GM19468 (cell line): ENCODE measurements around the gene ZNF777.
"Not testable (repeated sequence)": the region's sequence is repeated elsewhere in the genome, so short reads cannot be mapped to it uniquely, and the experiment has no call there.

ENCODE experiments used
- ATAC-seq: cut with Tn5 transposase; IDR thresholded peaks from one replicate; pipeline ENCODE4 v1.9.1; 2021; ENCODE audit warnings: mild to moderate bottlenecking, moderate library complexity, moderate number of reproducible peaks; ENCODE audit not compliant: unreplicated experiment; ENCODE audit errors: extremely low read depth

The ZNF777 gene

DNA sequence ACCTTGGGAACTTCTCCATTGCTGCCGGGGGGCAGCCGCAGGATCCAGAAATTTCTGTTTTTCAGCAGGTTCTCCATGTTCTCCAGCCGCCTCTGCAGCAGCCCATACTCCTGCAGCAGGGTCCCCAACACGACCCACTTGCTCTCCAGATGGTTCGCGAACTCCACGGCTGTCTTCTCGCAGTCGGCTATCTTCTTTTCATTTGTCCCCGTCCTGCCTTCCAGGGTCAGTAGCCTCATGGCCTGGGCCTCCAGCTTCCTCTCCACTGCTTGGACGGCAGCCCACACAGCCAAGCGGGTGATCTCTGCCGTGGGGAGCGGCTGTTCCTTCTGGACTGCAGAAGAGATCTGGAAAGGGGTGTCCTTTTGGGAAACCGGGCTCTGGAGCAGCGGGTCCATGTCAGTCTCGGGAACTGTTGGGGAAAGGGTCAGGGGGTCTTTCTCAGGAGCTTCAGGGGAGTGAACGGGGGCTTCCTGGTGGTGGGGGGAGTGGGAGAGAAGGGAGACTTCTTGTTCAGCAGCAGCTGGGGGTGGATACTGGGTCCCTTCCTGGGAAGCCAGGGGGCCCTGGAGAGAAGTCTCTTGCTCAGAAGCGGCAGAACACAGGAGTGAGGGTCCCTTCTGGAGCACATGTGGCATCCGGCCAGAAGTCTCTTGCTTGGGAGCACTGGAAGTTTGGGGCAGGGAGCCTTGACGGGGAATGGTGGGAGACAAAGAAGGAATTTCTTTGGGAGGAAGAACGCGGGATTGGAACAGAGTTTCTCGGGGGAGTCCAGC, 5.5 kb downstream of the ZNF777 start:
- no peak for ATAC-seq

DNA sequence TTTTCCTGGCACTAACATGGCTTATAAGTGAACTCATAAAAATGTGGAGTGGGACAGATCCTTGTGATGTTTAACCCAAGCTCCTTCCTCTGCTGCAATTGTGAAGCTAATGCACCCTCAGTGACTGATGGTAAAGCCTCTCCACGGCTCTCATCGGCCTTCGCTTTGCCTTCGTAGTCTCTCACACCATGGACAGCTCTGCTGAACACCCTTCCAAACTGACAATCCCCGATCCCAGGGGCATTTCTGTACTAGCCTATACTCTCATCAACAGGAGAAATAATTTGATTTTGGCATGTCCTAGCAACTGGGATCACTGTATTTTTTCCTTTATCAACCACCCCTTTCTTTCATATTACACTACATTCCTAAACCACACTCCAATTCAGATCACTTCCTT, 6.1 kb downstream of the ZNF777 start:
- no peak for ATAC-seq

DNA sequence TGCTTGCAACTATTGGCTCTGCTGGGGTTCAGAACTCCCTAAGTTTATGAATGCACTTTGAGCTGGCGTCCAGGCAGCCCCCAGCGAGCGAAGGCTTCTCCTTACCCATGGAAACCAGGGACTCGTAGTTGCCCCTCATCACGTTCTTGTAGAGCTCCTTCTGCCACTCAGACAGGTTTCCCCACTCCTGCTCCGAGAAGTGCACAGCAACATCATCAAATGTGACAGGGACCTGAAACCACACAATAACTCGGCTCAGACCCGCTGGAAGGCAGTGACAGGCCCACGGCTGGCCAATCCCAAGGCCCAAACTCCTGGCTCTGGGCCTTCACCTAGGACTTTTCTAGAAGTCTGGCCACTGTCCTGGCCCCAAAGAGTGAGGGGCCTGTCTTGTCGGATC, 6.9 kb downstream of the ZNF777 start:
- no peak for ATAC-seq

DNA sequence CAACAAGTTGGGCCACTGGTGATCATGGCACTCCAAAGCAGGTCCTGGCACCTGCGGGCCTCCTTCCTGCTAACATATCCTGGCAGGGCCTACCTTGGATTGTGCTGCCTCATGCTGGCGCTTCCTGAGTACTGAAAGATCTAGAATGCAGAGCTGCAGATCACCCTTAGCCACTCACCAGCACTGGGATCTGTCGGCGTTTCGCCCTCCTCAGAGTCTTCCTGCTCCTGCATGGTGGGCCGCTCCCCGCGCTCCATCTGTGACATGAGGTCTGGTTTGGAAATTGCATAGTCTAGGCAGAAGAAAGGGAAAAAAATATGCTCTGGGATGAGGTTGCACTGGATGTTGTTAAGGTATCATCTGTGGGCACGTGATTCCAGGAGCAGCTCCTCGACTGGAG, 10.0 kb downstream of the ZNF777 start:
- no peak for ATAC-seq

DNA sequence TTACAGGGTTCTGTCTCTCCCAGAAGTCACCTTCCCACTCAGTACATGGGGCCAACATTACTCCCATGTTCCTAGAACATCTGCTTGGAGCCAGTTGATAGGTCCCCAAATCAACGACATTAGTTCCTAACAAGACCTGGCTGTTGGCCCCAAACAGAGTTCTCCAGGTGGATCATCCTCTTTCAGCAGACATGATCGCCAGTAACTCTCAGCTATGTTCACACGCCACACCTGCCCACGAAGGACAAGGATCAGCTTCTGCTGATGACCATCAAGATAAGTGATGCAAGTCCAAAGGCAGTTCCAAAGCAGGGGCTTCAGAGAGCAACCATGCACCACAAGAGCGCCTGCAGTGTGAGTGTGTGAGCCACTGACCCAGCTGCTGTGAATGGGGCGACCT, 11.0 kb downstream of the ZNF777 start:
- ATAC-seq = no peak

DNA sequence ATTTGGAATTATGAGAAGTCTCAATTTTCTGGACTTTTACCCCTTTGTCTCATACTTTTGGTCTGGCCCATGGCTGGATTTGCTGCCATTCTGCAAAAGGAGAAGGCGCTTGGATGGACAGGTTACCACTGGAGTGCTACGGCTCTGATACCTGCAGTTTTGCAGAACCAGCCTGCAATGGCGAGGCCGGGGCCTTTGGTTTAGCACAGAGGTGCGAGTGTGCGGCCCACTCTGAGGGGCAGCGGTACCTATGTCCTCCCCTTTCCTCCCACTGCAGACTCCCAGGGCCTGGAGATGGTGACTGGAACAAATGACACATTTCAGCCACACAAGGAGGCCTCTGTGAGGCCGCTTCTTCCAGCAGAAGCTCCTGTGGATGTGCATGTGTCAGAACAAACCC, 11.9 kb downstream of the ZNF777 start:
- ATAC-seq = no peak

DNA sequence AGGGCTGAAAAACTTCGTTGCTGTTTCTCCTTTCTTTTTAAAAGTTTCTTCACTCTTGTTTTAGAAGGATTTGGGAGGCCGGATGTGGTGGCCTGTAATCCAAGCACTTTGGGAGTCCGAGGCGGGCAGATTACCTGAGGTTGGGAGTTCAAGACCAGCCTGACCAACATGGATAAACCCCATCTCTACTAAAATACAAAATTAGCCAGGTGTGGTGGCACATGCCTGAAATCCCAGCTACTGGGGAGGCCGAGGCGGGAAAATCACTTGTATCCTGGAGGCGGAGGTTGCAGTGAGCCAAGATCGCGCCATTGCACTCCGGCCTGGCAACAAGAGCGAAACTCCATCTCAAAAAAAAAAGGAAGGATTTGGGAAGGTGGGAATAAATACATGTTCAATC, 14.8 kb downstream of the ZNF777 start:
- ATAC-seq = not testable (repeated sequence)

DNA sequence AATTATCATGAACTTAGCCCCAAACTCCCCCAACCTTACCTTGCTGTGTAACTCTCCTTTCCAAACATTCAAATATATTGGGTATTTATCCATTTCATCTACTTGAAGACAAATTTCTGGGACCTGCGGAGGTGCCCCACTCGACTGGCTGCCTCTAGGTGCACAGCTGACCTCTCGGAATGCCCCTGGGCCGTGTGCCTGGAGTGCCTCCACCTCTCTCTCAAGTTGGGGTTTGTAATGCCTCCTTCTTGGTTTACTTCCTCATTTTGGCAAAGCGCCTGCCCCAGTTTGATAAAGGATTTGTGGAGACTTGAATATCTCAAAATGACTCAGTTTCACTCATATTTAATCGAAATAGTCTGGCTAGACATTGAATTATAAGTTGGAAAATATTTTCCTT, 16.6 kb downstream of the ZNF777 start:
- ATAC-seq = no peak

DNA sequence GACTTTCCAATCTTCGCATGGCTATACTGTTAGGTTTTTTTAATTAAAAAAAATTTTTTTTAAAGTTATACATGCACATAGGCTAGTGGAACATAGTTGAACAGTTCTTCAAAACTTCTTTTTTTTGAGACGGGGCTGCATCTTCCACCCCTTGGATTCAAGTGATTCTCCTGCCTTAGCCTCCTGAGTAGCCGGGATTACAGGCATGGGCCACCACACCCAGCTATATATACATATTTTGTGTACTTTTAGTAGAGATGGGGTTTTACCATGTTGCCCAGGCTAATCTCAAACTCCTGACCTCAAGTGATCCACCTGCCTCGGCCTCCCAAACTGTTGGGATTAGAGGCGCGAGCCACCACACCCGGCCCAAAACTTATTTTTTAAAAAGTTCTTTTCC, 17.3 kb downstream of the ZNF777 start:
- no peak for ATAC-seq

DNA sequence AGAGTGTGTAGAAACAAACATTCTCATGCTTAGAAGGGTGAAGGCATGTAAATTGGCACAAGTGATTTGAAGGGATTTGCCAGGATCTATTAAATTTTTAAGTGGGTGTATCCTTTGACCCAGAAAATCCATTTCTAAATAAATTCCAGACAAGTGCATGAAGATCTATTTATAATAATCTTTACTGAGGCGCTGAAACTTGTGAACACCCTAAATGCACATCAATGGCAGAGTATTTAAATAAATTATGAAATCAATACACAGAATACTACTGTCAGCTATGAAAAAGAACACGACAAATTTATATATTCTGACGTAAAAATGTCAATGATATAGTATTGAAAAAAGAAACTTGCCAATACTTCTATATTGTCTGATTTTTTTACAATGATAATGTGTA, 17.9 kb downstream of the ZNF777 start:
- no peak for ATAC-seq

DNA sequence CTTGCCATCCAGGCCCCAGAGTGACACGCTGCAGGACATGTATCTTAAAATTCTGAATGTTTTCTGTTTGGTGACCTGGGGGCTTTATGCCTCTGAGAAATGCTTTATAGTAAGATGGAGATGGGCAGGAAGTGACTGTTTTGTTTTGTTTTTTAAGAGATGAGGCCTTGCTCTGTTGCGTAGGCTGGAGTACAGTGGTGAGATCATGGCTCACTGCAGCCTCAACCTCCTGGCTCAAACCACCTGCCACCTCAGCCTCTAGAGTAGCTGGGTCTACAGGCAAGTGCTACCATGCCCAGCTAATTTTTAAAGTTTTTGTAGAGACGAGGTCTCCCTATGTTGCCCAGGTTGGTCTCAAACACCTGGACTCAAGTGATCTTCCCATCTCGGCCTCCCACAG, 20.6 kb downstream of the ZNF777 start:
- no peak for ATAC-seq

DNA sequence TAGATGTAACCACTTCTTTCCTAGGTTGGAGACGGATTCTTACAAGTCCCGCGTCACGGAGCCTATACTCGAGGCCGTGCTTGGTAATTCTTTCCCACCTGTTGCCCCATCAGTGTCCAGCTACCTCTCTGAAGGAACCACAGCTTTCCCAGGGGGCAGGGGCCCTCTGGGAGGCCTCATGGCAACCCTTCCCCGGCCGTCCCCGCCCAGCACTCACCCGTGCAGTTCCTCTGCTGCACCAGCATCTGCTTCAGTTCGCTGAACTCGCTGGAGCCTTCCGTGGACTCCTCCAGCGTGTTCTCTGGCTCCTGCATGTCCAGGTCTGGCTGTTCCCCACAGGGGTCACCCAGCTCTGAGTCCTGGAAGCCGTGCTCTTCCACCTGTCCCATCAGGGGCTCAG, 24.5 kb downstream of the ZNF777 start:
- no peak for ATAC-seq

DNA sequence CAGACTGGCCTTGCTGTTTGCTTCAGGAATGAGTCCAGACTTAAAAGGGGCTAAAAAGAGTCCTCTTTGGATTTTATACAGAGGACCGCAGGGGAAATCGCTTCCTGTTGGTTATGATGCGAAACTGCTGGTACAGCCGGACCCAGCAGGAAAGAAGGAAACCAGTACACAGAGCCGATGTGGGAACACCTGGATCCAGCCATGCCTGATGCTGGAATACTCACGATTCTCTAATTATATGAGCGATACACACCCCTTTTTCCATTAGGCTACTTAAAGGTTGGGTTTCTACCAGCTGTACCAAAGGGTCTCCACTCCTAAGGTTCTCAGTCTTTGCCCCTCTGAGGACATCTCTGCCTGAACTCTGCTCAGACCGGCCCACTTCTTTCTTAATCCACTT, 27.7 kb downstream of the ZNF777 start:
- ATAC-seq = no peak

DNA sequence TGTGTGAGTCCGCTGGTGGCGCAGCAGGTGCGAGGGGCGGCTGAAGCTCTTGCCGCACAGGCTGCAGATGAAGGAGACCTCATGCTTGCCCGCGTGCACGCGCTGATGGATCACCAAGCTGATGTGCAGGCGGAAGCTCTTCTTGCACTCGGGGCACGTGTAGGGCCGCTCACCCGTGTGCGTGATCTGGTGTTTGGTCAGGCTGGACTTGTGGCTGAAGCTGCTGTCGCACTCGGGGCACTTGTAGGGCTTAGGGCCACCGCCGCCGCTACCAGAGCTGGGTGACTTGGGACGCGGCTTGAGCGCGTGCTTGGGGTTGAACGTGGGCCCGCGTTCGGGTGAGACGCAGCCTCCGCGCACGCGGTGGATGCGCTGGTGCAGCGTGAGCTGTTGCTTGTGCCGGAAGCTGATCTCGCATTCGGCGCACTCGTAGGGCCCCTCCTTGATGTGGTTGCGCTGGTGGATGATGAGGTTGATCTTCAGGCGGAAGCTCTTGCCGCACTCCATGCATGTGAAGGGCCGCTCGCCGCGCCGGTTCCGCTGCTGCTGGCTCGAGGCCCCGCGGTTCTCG, 28.7 kb downstream of the ZNF777 start:
- no peak for ATAC-seq

DNA sequence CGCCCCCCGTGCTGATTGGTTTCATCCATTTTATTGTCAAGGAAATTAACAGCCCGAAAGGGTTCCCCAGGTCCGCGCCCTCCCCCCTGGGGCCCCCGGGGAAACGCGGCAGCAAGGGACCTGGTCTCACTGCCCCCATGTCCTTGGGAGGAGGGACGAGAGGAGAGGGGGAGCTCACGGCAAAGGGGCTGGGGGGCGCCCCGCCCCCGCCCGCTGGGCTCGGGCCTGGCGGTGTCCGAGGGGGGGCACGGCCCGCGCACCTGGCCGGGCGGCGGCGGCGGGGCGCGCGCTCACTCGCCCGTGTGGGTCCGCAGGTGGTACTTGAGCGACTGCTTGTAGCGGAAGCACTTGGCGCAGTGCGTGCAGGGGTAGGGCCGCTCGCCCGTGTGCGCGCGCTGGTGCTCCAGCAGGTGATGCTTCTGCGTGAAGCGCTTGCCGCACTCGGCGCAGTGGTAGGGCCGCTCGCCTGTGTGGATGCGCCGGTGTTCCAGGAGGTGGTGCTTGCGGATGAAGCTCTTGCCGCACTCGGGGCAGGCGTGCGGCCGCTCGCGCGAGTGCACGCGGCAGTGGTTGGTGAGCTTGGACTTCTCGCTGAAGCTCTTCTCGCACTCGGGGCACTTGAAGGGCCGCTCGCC, 29.3 kb downstream of the ZNF777 start:
- ATAC-seq = no peak

DNA sequence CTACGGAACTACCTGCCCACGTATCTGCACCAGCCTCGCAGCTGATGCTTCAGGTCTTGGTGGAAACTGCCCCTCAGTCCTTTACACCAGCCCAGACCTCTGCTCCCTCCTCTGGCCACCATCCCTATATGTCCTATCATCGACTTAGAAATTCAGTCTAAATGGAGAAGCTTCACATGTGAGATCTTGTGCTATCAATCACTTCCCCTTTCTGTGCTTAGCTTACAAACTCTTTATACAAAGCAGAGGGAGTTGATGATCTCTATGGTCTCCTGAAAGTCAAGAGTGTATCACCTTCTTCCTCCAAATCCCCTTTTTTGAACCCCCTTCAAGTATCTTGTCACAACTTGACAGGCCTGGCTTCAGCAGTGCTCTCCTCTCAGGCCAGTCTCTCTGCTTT, 30.7 kb downstream of the ZNF777 start:
- ATAC-seq = no peak

DNA sequence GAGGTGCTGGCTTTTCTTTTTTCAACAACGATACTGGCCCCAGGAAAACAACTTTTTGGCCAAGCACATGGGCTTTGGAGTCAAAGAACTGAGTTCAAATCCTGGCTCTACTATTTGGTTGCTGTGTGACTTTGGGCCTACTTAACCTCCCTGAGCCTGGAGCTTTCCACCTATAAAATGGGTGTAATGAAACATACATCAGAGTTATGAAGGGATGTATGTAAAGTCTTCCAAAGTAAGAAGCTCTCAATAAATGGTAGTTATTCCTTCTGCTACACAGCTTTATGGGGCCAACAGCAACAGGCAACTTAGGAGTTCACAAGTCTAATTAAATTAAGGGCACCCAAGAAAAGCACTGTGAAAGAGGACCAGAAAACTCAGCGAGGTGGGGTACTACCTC, 33.0 kb downstream of the ZNF777 start:
- no peak for ATAC-seq

DNA sequence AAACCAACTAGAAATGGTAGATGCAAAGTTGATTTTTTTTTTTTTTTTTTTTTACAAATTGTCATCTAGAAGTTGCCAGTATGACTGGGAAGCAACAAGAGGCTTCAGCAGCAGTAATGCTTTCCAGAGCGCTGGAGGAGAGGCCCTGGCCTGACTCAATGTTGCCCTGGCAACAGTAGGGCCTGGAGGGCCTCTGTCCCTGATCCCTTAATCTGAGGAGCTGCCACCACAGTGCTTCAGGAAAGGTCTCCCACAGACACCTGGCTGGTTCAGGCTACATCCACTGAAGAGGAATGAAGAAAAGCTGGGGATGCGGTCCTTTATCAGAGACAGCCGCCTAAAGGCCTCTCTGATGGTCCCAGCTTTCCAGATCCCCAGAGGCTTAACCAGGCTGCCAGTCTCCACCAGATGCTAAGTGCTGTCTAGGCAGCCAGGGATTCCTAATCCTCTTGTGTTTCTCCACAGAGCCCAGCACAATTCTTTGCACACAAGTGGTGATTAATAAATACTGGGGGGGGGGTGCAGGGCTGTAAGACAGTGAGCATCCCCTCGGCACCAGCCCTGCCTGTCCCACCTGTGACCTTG, 33.7 kb downstream of the ZNF777 start:
- ATAC-seq = no peak

DNA sequence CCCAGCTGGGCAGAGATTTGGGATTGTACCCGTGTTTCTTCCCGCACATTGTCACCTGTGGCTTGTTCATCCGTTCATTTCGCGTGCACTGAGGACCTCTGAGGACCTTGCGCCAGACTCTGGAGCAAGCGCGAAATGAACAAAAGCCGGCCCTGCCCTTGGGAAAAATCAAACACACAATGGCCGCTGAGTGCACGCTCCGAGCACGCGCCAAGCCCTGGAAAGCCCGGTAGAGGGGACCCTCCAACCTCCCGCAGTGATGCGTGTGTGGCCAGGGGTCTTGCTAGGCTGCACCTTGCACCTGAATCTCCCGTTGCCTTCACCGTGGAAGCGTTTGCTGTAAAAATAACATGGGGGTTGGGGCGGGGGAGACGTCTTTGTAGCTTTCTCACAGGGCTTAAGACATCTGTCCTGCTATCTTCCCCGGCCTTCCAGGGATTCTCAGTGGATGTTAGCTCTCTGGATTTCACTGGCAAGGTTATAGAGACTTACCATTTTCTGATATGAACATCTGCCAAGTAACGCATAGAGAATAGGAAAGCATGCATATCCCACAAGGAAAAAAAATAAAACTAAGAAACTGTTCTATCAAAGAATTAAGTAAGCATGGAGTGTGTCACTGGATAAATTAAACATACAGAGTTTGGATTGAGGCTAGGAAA, 37.3 kb downstream of the ZNF777 start:
- no peak for ATAC-seq

DNA sequence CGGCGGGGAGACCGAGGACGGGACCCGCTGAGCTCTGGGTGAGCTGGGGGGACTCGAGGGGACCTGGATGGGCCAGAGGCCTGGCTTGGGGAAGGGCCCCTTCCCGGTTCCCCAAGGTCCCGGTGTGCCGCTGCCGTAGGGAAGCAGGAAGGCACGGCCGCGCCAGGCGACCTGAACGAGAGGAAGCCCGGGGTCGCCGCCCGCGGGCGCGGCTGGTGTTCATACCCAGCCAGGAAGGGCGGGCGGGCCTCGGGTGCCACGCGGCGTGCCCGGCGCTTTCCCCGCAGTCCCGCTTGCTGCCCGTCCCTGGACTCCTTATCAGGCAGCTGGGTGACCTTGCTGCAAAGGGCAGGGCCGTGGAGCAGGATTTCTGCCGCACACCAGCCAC, 38.0 kb downstream of the ZNF777 start:
- ATAC-seq = no peak
